PC-9 (cell line): Measurements from ENCODE around the gene STAU1.

Experiments
- EZH2 ChIP-seq: fragments of 200-600 bp; sonication (generic); IDR thresholded peaks from 2 replicates; pipeline ENCODE4 v1.8.0; 2017; ENCODE audit warnings: antibody characterized with exemption, low read depth
- TF ChIP-seq, protein P1 (sequence below): fragments of 200-600 bp; sonication (generic); conservative IDR thresholded peaks from 2 replicates; pipeline ENCODE4 v1.6.1; 2017; ENCODE audit warnings: mixed run types, antibody characterized with exemption, mild to moderate bottlenecking, moderate library complexity

DNA sequence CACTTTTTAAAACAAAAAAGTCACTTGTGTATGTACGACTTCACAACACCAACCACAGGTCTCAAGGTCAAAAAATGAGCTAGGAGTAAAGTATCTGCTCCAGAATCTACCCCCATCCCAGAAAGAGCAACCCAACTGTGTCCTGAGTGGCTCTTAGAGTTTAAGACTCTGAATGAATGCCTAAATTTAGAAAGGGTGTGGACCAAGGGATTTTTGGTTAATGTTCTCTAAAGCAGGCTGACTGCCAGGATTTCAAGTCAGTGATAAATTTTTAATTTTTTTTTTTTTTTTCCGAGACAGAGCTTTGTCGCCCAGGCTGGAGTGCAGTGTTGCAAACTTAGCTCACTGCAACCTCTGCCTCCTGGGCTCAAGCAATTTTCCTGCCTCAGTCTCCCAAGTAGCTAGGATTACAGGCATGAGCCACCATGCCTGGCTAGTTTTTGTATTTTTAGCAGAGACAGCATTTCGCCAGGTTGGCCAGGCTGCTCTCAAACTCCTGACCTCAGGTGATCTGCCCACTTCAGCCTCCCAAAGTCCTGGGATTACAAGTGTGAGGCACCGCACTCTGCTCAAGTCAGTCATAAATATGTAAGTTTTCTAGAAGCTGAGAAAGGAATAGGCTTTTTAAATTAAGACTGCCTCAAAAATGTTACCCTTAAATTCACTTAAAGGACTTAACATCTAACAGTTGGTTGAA lies 20.2 kb downstream of the STAU1 start:
- TF ChIP-seq, protein P1, sequence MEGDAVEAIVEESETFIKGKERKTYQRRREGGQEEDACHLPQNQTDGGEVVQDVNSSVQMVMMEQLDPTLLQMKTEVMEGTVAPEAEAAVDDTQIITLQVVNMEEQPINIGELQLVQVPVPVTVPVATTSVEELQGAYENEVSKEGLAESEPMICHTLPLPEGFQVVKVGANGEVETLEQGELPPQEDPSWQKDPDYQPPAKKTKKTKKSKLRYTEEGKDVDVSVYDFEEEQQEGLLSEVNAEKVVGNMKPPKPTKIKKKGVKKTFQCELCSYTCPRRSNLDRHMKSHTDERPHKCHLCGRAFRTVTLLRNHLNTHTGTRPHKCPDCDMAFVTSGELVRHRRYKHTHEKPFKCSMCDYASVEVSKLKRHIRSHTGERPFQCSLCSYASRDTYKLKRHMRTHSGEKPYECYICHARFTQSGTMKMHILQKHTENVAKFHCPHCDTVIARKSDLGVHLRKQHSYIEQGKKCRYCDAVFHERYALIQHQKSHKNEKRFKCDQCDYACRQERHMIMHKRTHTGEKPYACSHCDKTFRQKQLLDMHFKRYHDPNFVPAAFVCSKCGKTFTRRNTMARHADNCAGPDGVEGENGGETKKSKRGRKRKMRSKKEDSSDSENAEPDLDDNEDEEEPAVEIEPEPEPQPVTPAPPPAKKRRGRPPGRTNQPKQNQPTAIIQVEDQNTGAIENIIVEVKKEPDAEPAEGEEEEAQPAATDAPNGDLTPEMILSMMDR = no peak
- TF ChIP-seq EZH2 = no peak
